Parathyroid adenoma (tissue), 2 donors: ENCODE measurements around the gene PRPF31.

Source experiments
- H2AFZ ChIP-seq: fragments of 300-600 bp; sonication (generic); one replicate; pipeline ENCODE4 v1.7.0; 2017; ENCODE audit warnings: antibody characterized with exemption, mild to moderate bottlenecking
- H3K27ac ChIP-seq: fragments of 300-600 bp; sonication (generic); one replicate; pipeline ENCODE4 v1.7.0; 2017
- H3K27me3 ChIP-seq: fragments of 300-600 bp; sonication (generic); one replicate; pipeline ENCODE4 v1.7.0; 2017; ENCODE audit warnings: low read length; ENCODE audit not compliant: control insufficient read depth, insufficient read depth
- H3K36me3 ChIP-seq: fragments of 300-600 bp; sonication (generic); one replicate; pipeline ENCODE4 v1.7.0; 2017; ENCODE audit warnings: low read length; ENCODE audit not compliant: control insufficient read depth, insufficient read depth
- H3K4me1 ChIP-seq: fragments of 300-600 bp; sonication (generic); one replicate; pipeline ENCODE4 v1.7.0; 2017; ENCODE audit warnings: control low read depth
- H3K4me2 ChIP-seq: fragments of 300-600 bp; sonication (generic); one replicate; pipeline ENCODE4 v1.7.0; 2017; ENCODE audit warnings: low read length
- H3K4me3 ChIP-seq: fragments of 300-600 bp; sonication (generic); one replicate; pipeline ENCODE4 v1.7.0; 2017; ENCODE audit warnings: low read depth, low read length
- H3K79me2 ChIP-seq: fragments of 300-600 bp; sonication (generic); one replicate; pipeline ENCODE4 v1.7.0; 2017; ENCODE audit warnings: control low read depth
- H3K9ac ChIP-seq: fragments of 300-600 bp; sonication (generic); one replicate; pipeline ENCODE4 v1.7.0; 2017; ENCODE audit warnings: mild to moderate bottlenecking
- H3K9me3 ChIP-seq: fragments of 300-600 bp; sonication (generic); one replicate; pipeline ENCODE4 v1.7.0; 2017; ENCODE audit warnings: low read length; ENCODE audit not compliant: control insufficient read depth
- TF ChIP-seq, protein P1 (sequence below): fragments of 300-600 bp; sonication (generic); IDR thresholded peaks from one replicate; pipeline ENCODE4 v1.7.0; 2017; ENCODE audit warnings: antibody characterized with exemption, mild to moderate bottlenecking
- donor health status: primary hyperparathyroidism.

Gene PRPF31

DNA sequence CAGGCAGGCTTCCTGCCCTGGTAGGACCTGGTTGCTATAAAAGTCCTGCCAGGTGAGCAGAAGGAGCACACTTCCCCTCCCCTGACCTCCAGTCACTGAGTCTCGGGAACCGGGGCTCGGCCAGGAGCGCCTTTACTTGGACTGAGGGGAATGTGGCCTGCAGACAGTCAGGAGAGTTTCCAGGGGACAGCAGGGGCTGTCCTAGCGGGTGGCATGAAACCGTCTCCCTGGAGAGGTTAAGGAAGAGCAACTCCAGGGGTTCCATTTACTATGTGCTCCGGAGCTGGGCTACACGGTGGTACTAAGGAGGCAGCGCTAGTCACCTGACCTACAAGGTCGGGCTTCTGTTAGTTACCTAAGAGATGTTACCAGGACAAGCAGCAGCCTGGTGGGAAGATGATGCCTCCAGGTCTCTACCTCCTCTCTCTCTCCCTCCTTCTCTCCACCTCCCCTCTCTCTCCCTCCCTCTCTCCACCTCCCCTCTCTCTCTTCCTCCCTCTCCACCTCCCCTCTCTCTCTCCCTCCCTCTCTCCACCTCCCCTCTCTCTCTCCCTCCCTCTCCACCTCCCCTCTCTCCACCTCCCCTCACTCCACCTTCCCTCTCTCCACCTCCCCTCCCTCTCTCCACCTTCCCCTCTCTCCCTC lies 17.9 kb downstream of the PRPF31 start:
- peaks cover 7% of the 10 kb centered on the region for H3K4me1 ChIP-seq
- no peak overlapping the region for H3K27ac ChIP-seq
- no peaks in the 10 kb centered on the region for H3K36me3 ChIP-seq
- H2AFZ ChIP-seq = no peak overlapping the region
- H3K4me2 ChIP-seq = no peak overlapping the region
- no peaks in the 10 kb centered on the region for H3K27me3 ChIP-seq
- no peaks in the 10 kb centered on the region for H3K79me2 ChIP-seq
- H3K4me3 ChIP-seq = no peak overlapping the region
- TF ChIP-seq, protein P1, sequence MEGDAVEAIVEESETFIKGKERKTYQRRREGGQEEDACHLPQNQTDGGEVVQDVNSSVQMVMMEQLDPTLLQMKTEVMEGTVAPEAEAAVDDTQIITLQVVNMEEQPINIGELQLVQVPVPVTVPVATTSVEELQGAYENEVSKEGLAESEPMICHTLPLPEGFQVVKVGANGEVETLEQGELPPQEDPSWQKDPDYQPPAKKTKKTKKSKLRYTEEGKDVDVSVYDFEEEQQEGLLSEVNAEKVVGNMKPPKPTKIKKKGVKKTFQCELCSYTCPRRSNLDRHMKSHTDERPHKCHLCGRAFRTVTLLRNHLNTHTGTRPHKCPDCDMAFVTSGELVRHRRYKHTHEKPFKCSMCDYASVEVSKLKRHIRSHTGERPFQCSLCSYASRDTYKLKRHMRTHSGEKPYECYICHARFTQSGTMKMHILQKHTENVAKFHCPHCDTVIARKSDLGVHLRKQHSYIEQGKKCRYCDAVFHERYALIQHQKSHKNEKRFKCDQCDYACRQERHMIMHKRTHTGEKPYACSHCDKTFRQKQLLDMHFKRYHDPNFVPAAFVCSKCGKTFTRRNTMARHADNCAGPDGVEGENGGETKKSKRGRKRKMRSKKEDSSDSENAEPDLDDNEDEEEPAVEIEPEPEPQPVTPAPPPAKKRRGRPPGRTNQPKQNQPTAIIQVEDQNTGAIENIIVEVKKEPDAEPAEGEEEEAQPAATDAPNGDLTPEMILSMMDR = no peak
- no peak overlapping the region for H3K9ac ChIP-seq
- H3K9me3 ChIP-seq = no peaks in the 10 kb centered on the region

DNA sequence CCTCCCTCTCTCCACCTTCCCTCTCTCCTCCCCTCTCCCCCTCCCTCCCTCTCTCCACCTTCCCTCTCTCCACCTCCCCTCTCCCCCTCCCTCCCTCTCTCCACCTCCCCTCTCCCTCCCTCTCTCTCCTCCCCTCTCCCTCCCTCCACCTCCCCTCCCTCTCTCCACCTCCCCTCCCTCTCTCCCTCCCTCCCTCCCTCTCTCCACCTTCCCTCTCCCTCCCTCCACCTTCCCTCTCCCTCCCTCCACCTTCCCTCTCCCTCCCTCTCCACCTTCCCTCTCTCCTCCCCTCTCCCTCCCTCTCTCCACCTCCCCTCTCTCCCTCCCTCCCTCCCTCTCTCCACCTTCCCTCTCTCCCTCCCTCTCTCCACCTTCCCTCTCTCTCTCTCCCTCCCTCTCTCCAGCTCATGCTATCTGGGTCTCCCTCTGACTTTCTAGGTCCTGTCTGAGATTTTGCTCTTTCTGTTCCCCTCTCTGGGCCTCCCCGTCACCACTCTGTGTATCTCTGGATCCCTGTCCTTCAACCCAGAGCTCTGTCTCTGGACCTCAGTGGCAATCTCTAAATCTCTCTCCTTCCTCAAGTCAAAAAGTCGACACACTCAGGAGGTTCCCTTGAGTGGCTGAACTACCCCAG lies 18.5 kb downstream of the PRPF31 start:
- Histone ChIP-seq H3K36me3 (no peaks in the 10 kb centered on the region), H3K9ac (no peak overlapping the region), H3K79me2 (peaks cover 2% of the 10 kb centered on the region), H3K9me3 (no peaks in the 10 kb centered on the region), H3K27ac (no peak overlapping the region), H3K4me3 (no peak overlapping the region), H3K4me1 (peaks cover 7% of the 10 kb centered on the region), H3K4me2 (no peak overlapping the region), H3K27me3 (no peaks in the 10 kb centered on the region), H2AFZ (no peak overlapping the region)
- TF ChIP-seq, protein P1 = no peak

DNA sequence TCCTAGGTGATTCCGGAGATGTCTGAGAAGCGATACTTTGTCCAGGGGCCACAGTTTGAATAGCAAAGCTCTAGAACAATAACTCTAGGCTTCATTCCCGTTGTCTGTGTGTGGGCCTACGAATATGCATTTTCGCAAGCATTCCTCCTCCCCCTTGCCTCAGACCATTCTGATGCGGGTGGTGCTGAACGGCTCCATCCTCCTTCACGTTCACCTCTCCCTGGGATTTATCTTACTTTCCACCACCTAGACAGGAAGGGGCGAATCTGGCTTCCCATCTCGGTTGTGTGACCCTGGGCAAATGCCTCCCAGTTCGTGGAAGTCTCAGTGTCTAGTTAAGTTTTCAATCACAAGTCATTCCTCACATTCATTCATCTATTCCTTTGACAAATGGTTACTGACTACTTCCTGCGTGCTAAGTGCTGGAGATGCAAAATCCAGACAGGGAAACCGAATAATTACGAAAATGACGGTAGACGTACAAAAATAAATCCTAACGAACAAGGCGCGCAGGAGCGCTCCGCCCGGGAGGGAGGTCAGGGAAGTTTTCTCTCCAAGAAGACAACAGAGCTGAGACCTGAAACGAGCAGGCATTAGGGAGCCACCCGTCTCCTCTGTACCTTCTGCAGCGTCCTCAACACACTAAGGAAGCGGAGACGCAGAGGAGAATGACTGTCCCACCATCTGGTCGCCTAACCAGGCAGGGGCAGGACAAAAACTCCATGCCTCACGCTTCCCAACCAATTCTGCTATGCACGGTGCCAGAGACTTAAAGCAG lies 20.7 kb downstream of the PRPF31 start:
- H2AFZ ChIP-seq = peak overlapping the region; percentile 85
- peak overlapping the region; percentile 62 for H3K4me3 ChIP-seq
- H3K79me2 ChIP-seq = peaks cover 18% of the 10 kb centered on the region
- peaks cover 7% of the 10 kb centered on the region for H3K4me1 ChIP-seq
- TF ChIP-seq, protein P1 = no peak
- H3K27ac ChIP-seq = peak overlapping the region; percentile 54
- peak overlapping the region; percentile 95 for H3K4me2 ChIP-seq
- no peaks in the 10 kb centered on the region for H3K27me3 ChIP-seq
- H3K9ac ChIP-seq = no peak overlapping the region
- H3K36me3 ChIP-seq = no peaks in the 10 kb centered on the region
- H3K9me3 ChIP-seq = no peaks in the 10 kb centered on the region

DNA sequence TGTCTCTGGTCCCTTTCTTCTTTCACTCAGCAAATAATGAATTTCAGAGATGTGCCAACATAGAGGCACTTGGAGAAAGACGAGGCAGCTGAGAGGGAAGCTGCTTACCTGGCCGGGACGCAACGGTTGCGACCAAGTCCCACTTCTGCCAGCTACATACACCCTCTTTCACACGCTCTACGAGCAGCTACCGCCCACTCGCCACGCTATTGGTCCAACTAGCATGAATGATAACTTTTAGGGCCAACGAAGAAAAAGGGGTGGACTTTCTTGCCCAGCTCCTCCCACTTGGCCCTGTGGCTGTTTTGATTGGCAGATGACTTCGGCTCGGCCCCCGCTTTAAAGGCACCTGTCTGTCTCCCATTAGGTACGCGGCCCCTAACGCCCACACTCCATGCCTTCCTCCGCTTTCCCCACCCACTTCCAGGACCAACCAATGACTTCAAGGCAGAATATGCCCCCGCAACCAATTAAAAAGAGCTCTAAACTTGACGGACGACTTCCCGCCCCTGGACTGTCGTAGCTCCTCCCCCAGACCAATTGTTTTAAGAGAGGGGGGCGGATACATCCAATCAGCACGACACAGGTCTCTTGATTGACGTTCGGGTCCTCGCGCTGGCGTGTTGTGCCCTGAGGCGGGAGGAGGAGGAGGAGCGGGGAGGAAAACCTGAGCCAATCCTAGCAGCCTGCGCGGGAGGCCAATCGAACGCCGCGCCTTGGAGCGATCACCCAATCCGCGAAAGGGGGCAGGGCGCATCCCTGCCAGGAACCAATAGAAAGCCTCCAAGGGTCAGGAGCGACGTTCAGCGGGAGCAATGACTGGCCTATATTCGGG lies 21.5 kb downstream of the PRPF31 start:
- peak overlapping the region; percentile 95 for H3K4me2 ChIP-seq
- peaks cover 18% of the 10 kb centered on the region for H3K79me2 ChIP-seq
- H3K4me3 ChIP-seq = peak overlapping the region; percentile 85
- peak overlapping the region; percentile 92 for H3K27ac ChIP-seq
- H3K9me3 ChIP-seq = no peaks in the 10 kb centered on the region
- peak overlapping the region; percentile 89 for H2AFZ ChIP-seq
- TF ChIP-seq, protein P1 = no peak
- no peak overlapping the region for H3K9ac ChIP-seq
- no peaks in the 10 kb centered on the region for H3K36me3 ChIP-seq
- H3K4me1 ChIP-seq = peaks cover 7% of the 10 kb centered on the region
- H3K27me3 ChIP-seq = no peaks in the 10 kb centered on the region
